Neural cell (in vitro differentiated cells): ENCODE measurements around the gene C12orf60. TPM values are rescaled to one million over a fixed set of nuclear protein-coding genes. Genes with fewer than 3 reads are reported as not detected.

Experiments
- H2AFZ ChIP-seq: fragments of 200-600, 300-800 bp; sonication (generic), shearing (Covaris generic); 2 replicates; pipeline ENCODE4 v1.6.0; 2014; ENCODE audit warnings: low read depth, mild to moderate bottlenecking, antibody characterized with exemption, low read length, moderate library complexity
- H3F3A ChIP-seq: fragments of 200-600 bp; shearing (Covaris generic); 2 replicates; pipeline ENCODE4 v1.6.1; 2016; ENCODE audit warnings: mild to moderate bottlenecking, moderate library complexity, mixed read lengths, antibody characterized with exemption, low read length; ENCODE audit not compliant: insufficient read depth, poor library complexity, severe bottlenecking
- H3K27ac ChIP-seq: fragments of 200-600, 300-800 bp; sonication (generic), shearing (Covaris generic); 2 replicates; pipeline ENCODE4 v1.5.1; 2014; ENCODE audit warnings: mild to moderate bottlenecking, low read length, moderate library complexity
- H3K27me3 ChIP-seq: fragments of 300-800, 200-600 bp; sonication (generic), shearing (Covaris generic); 2 replicates; pipeline ENCODE4 v1.6.0; 2014; ENCODE audit warnings: mild to moderate bottlenecking, low read depth, low read length, moderate library complexity; ENCODE audit not compliant: insufficient read depth
- H3K36me3 ChIP-seq: fragments of 300-800, 200-600 bp; sonication (generic), shearing (Covaris generic); 2 replicates; pipeline ENCODE4 v1.5.1; 2014; ENCODE audit warnings: mild to moderate bottlenecking, antibody characterized with exemption, low read length, moderate library complexity; ENCODE audit not compliant: insufficient read depth
- H3K4me2 ChIP-seq: fragments of 300-800, 200-600 bp; sonication (generic), shearing (Covaris generic); 2 replicates; pipeline ENCODE4 v1.6.0; 2014; ENCODE audit warnings: mild to moderate bottlenecking, low read length
- H3K4me3 ChIP-seq: fragments of 300-800, 200-600 bp; sonication (generic), shearing (Covaris generic); 2 replicates; pipeline ENCODE4 v1.5.1; 2014; ENCODE audit warnings: mild to moderate bottlenecking, low read length, moderate library complexity
- H3K79me2 ChIP-seq: fragments of 200-600 bp; shearing (Covaris generic); replicated peaks from 2 replicates; pipeline ENCODE4 v1.6.0; 2014; ENCODE audit warnings: mild to moderate bottlenecking, low read length, moderate library complexity; ENCODE audit not compliant: insufficient read depth
- H3K9ac ChIP-seq: fragments of 300-800, 200-600 bp; sonication (generic), shearing (Covaris generic); 2 replicates; pipeline ENCODE4 v1.6.1; 2016; ENCODE audit warnings: mild to moderate bottlenecking, low read length, mixed read lengths
- H3K9me2 ChIP-seq: fragments of 200-600 bp; shearing (Covaris generic); 2 replicates; pipeline ENCODE4 v1.6.1; 2016; ENCODE audit warnings: mild to moderate bottlenecking, low read length, mixed read lengths; ENCODE audit not compliant: insufficient read depth
- H3K9me3 ChIP-seq: fragments of 200-600, 300-800 bp; sonication (generic), shearing (Covaris generic); 2 replicates; pipeline ENCODE4 v1.6.1; 2016; ENCODE audit warnings: mild to moderate bottlenecking, mixed run types, low read length, moderate library complexity, mixed read lengths
- H4K20me1 ChIP-seq: fragments of 200-600 bp; shearing (Covaris generic); 2 replicates; pipeline ENCODE4 v1.6.1; 2016; ENCODE audit warnings: mild to moderate bottlenecking, mixed run types; ENCODE audit not compliant: insufficient read depth
- EP300 ChIP-seq: fragments of 450-650 bp; conservative IDR thresholded peaks from 2 replicates; pipeline ENCODE4 v1.6.1; 2014; ENCODE audit warnings: antibody characterized with exemption, mild to moderate bottlenecking, moderate library complexity; ENCODE audit not compliant: poor library complexity, severe bottlenecking
- EZH2 ChIP-seq: fragments of 200-600, 300-800 bp; shearing (Covaris generic), sonication (generic); IDR thresholded peaks from 2 replicates; pipeline ENCODE4 v1.6.1; 2014; ENCODE audit warnings: antibody characterized with exemption, low read length, borderline replicate concordance, mild to moderate bottlenecking; ENCODE audit not compliant: insufficient read depth, poor library complexity, severe bottlenecking
- MXI1 ChIP-seq: fragments of 450-650 bp; conservative IDR thresholded peaks from 2 replicates; pipeline ENCODE4 v1.6.1; 2014; ENCODE audit warnings: antibody characterized with exemption, mild to moderate bottlenecking; ENCODE audit not compliant: poor library complexity, severe bottlenecking
- POLR2AphosphoS5 ChIP-seq: IDR thresholded peaks from 2 replicates; pipeline ENCODE4 v1.6.1; 2012
- RAD21 ChIP-seq: fragments of 450-650 bp; conservative IDR thresholded peaks from 2 replicates; pipeline ENCODE4 v1.6.1; 2014; ENCODE audit warnings: antibody characterized with exemption, mild to moderate bottlenecking, moderate library complexity
- SMC3 ChIP-seq: fragments of 450-650 bp; conservative IDR thresholded peaks from 2 replicates; pipeline ENCODE4 v1.6.1; 2014; ENCODE audit warnings: antibody characterized with exemption, mild to moderate bottlenecking, moderate library complexity; ENCODE audit not compliant: poor library complexity
- TAF1 ChIP-seq: IDR thresholded peaks from 2 replicates; pipeline ENCODE4 v1.6.1; 2012; ENCODE audit warnings: low read depth
- polyA plus RNA-seq: library from polyadenylated mRNA; depleted of rRNA; stranded (reverse); fragments of >200 nt; gene quantifications from 2 replicates; pipeline ENCODE4 v1.2.3, GENCODE V29; 2014
- TF ChIP-seq, protein P1 (sequence below): IDR thresholded peaks from 2 replicates; pipeline ENCODE4 v1.6.1; 2012; ENCODE audit warnings: borderline replicate concordance
- TF ChIP-seq, protein P2 (sequence below): fragments of 450-650 bp; IDR thresholded peaks from 2 replicates; pipeline ENCODE4 v1.5.1; 2014; ENCODE audit warnings: antibody characterized with exemption, mild to moderate bottlenecking, moderate library complexity; ENCODE audit not compliant: poor library complexity, severe bottlenecking

The C12orf60 gene
- polyA plus RNA-seq, 1 donor from 2014 or later = 4.8 TPM

GRCh38 chr12:14777271-14777670, 26.2 kb upstream of the C12orf60 start:
- Histone ChIP-seq H3K4me3 (no peak overlapping the region), H3K27ac (no peak overlapping the region), H2AFZ (no peak overlapping the region), H3F3A (no peaks in the 10 kb centered on the region), H4K20me1 (no peaks in the 10 kb centered on the region), H3K9me2 (no peaks in the 10 kb centered on the region), H3K79me2 (no peaks in the 10 kb centered on the region), H3K36me3 (no peaks in the 10 kb centered on the region), H3K4me2 (no peak overlapping the region), H3K9me3 (no peaks in the 10 kb centered on the region), H3K9ac (no peak overlapping the region), H3K27me3 (peaks cover 32% of the 10 kb centered on the region)
- TF ChIP-seq, protein P1, sequence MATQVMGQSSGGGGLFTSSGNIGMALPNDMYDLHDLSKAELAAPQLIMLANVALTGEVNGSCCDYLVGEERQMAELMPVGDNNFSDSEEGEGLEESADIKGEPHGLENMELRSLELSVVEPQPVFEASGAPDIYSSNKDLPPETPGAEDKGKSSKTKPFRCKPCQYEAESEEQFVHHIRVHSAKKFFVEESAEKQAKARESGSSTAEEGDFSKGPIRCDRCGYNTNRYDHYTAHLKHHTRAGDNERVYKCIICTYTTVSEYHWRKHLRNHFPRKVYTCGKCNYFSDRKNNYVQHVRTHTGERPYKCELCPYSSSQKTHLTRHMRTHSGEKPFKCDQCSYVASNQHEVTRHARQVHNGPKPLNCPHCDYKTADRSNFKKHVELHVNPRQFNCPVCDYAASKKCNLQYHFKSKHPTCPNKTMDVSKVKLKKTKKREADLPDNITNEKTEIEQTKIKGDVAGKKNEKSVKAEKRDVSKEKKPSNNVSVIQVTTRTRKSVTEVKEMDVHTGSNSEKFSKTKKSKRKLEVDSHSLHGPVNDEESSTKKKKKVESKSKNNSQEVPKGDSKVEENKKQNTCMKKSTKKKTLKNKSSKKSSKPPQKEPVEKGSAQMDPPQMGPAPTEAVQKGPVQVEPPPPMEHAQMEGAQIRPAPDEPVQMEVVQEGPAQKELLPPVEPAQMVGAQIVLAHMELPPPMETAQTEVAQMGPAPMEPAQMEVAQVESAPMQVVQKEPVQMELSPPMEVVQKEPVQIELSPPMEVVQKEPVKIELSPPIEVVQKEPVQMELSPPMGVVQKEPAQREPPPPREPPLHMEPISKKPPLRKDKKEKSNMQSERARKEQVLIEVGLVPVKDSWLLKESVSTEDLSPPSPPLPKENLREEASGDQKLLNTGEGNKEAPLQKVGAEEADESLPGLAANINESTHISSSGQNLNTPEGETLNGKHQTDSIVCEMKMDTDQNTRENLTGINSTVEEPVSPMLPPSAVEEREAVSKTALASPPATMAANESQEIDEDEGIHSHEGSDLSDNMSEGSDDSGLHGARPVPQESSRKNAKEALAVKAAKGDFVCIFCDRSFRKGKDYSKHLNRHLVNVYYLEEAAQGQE = no peak
- TF ChIP-seq EP300 (no peak), EZH2 (no peak), POLR2AphosphoS5 (no peak), SMC3 (no peak), TAF1 (no peak), MXI1 (no peak), RAD21 (no peak)
- TF ChIP-seq, protein P2, sequence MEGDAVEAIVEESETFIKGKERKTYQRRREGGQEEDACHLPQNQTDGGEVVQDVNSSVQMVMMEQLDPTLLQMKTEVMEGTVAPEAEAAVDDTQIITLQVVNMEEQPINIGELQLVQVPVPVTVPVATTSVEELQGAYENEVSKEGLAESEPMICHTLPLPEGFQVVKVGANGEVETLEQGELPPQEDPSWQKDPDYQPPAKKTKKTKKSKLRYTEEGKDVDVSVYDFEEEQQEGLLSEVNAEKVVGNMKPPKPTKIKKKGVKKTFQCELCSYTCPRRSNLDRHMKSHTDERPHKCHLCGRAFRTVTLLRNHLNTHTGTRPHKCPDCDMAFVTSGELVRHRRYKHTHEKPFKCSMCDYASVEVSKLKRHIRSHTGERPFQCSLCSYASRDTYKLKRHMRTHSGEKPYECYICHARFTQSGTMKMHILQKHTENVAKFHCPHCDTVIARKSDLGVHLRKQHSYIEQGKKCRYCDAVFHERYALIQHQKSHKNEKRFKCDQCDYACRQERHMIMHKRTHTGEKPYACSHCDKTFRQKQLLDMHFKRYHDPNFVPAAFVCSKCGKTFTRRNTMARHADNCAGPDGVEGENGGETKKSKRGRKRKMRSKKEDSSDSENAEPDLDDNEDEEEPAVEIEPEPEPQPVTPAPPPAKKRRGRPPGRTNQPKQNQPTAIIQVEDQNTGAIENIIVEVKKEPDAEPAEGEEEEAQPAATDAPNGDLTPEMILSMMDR = no peak

GRCh38 chr12:14779834-14780233, 23.6 kb upstream of the C12orf60 start:
- H4K20me1 ChIP-seq = no peaks in the 10 kb centered on the region
- H3K9me2 ChIP-seq = no peaks in the 10 kb centered on the region
- H3K27ac ChIP-seq = no peak overlapping the region
- no peak overlapping the region for H3K4me3 ChIP-seq
- no peak overlapping the region for H3K4me2 ChIP-seq
- peaks cover 4% of the 10 kb centered on the region for H3K36me3 ChIP-seq
- no peaks in the 10 kb centered on the region for H3K9me3 ChIP-seq
- TF ChIP-seq, protein P1 = no peak
- TF ChIP-seq RAD21 = no peak
- TF ChIP-seq TAF1 = no peak
- TF ChIP-seq POLR2AphosphoS5 = no peak
- TF ChIP-seq, protein P2 = no peak
- TF ChIP-seq SMC3 = no peak
- TF ChIP-seq MXI1 = no peak
- no peak for TF ChIP-seq EZH2
- TF ChIP-seq EP300 = no peak
- H3K27me3 ChIP-seq = peaks cover 14% of the 10 kb centered on the region
- H2AFZ ChIP-seq = no peak overlapping the region
- H3K9ac ChIP-seq = no peak overlapping the region
- no peaks in the 10 kb centered on the region for H3K79me2 ChIP-seq
- H3F3A ChIP-seq = no peaks in the 10 kb centered on the region
